Neuron (in vitro differentiated cells): ENCODE measurements around the gene OR10G3.
"Not testable (repeated sequence)": the region's sequence is repeated elsewhere in the genome, so short reads cannot be mapped to it uniquely, and the experiment has no call there.

ENCODE experiments used
- H2AFZ ChIP-seq: one replicate; pipeline ENCODE4 v1.6.1; 2013; ENCODE audit warnings: low read depth, mild to moderate bottlenecking, inconsistent platforms, low read length, moderate library complexity
- H3K27me3 ChIP-seq: one replicate; pipeline ENCODE4 v1.6.1; 2013; ENCODE audit warnings: low read length; ENCODE audit not compliant: insufficient read depth
- H3K36me3 ChIP-seq: one replicate; pipeline ENCODE4 v1.6.1; 2013; ENCODE audit warnings: low read length; ENCODE audit not compliant: insufficient read depth
- H3K4me1 ChIP-seq: one replicate; pipeline ENCODE4 v1.6.1; 2013; ENCODE audit warnings: low read length; ENCODE audit not compliant: insufficient read depth
- H3K4me3 ChIP-seq: 2 replicates; pipeline ENCODE4 v1.5.1; 2013; ENCODE audit warnings: mild to moderate bottlenecking, low read length, moderate library complexity
- H3K9me3 ChIP-seq: one replicate; pipeline ENCODE4 v1.6.1; 2013; ENCODE audit warnings: low read length

The OR10G3 gene

DNA sequence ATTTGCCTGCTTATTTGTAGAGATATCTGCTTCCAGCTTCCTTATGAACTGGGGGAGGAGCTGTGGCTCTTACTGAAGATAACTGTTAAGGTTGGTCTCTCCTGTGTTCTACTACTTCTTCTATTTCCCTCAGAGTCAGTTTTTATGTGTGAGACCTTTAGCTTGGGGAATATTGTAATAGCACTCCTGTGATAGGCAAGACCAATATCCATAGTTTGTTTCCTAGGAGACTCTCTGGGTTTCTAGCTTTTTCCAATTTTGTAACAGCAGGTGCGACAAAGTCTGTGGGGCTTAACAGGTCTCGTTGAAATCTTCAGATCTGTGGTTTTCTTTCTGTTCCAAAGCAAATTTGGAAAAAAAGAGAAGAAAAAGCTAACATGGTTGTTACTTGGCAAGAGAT, at the start of gene OR10G3:
Gene OR10G3, minus strand, starts transcription at position 101 of the 400 bp plus-strand sequence. CDS start 9,332 bp downstream, outside the sequence.
- Histone ChIP-seq H3K36me3 (no peaks in the 10 kb centered on the region), H3K27me3 (peaks cover 3% of the 10 kb centered on the region), H3K9me3 (no peaks in the 10 kb centered on the region), H2AFZ (no peak within 1 kb of the TSS), H3K4me3 (no peak within 1 kb of the TSS), H3K4me1 (no peaks in the 10 kb centered on the region)

DNA sequence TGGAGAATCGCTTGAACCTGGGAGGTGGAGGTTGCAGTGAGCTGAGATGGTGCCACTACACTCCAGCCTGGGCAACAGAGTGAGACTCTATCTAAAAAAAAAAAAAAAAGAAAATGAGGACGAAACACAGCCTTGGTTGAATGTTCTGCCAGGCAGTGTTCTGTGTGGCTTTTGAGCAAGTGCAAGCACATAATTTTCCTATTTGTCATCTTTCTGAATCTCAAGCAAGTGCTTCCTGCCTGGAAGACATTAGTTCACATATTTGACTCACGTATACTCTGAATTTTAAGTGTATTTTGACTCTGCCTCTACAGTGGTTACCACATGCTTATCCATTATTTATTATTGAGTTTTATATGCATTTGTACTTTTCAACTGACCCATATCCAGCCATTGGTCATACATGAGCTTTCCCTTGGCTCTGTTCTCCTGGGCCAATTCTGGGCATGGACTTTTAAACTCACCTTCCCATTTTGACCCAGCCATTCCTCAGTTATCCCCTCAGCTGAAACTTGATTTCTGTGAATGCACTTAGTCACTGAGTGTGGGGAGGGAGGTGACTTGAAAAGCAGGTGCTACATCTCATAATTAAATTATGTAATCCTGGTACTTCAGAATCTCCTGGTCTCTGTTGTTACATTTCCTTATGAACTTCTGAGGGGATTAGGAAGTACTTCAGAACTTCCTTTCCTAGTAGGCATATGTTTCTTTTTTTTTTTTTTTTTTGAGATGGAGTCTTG, 46.8 kb upstream of the OR10G3 start:
- Histone ChIP-seq H3K9me3 (no peaks in the 10 kb centered on the region), H3K4me3 (no peak overlapping the region), H3K27me3 (no peaks in the 10 kb centered on the region), H3K4me1 (no peaks in the 10 kb centered on the region), H3K36me3 (no peaks in the 10 kb centered on the region), H2AFZ (no peak overlapping the region)

DNA sequence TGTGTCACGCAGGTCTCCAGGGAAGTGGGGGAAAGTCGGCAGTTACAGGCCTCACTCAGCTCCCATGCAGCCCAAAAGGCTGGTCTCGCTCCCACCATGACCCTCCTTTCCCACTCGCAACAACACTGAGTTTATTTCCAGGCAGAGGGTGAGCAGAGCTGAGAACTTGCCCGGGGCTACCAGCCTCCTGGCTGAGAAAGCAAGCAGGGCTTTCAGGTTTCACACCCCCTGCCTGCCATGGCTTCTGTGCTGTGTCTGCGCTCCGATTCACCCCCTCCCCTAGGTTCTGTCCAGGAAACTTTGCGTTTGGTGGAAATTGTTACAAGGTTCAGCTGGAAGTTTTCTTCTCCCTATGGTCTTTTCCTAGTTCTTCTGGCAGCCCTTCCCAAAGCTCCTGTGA, 37.7 kb upstream of the OR10G3 start:
- H3K36me3 ChIP-seq: no peaks in the 10 kb centered on the region
- no peaks in the 10 kb centered on the region for H3K9me3 ChIP-seq
- no peaks in the 10 kb centered on the region for H3K4me1 ChIP-seq
- H3K27me3 ChIP-seq: peaks cover 4% of the 10 kb centered on the region
- no peak overlapping the region for H3K4me3 ChIP-seq
- H2AFZ ChIP-seq: no peak overlapping the region

GRCh38 chr14:21614240-21614639, 34.4 kb upstream of the OR10G3 start:
- Histone ChIP-seq H3K36me3 (no peaks in the 10 kb centered on the region), H3K4me1 (no peaks in the 10 kb centered on the region), H3K27me3 (peaks cover 5% of the 10 kb centered on the region), H3K4me3 (no peak overlapping the region), H3K9me3 (no peaks in the 10 kb centered on the region), H2AFZ (no peak overlapping the region)

GRCh38 chr14:21612324-21612723, 32.4 kb upstream of the OR10G3 start:
- Histone ChIP-seq H3K4me3 (no peak overlapping the region), H3K9me3 (no peaks in the 10 kb centered on the region), H3K4me1 (no peaks in the 10 kb centered on the region), H2AFZ (no peak overlapping the region), H3K36me3 (no peaks in the 10 kb centered on the region), H3K27me3 (peaks cover 5% of the 10 kb centered on the region)

DNA sequence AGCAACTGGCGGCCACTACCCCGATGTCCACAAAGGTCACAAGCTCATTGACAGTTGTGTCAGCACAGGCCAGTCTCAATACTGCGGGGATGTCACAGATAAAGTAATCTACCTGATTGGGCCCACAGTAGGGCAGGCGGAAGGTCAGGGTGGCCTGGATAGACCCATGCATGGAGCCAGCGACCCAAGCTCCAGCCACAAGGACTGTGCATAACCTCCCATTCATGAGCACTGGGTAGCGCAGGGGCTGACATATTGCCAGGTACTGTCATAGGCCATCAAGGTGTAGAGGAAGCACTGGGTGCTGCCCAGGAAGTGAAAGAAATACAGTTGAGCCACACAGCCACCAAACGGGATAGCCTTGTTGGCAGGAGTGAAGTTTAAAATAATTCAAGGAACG, 22.3 kb upstream of the OR10G3 start:
- not testable (repeated sequence) for H3K4me3 ChIP-seq, H3K36me3 ChIP-seq, H2AFZ ChIP-seq, H3K9me3 ChIP-seq, H3K4me1 ChIP-seq, H3K27me3 ChIP-seq

DNA sequence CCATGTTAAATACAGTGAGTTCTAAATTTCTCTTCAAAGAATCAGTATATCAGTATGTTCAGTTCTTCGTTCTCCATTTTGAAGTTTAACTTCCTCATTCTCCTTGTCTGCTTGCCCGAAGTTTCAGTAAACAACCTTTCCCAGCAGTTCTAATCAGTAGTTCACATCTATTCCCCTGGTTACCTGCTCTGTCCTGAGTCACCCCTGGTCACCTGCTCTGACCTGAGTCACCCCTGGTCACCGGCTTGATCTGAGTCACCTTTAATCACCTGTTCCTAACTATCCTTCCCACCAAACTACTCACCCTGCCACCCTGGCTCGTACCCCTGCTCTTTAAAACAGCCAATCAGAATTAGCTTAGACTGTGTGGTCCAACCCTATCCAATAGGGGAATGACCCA, 9.4 kb upstream of the OR10G3 start:
- Histone ChIP-seq H3K36me3 (no peaks in the 10 kb centered on the region), H3K27me3 (no peaks in the 10 kb centered on the region), H3K9me3 (peaks cover 3% of the 10 kb centered on the region), H3K4me3 (no peak overlapping the region), H3K4me1 (no peaks in the 10 kb centered on the region), H2AFZ (no peak overlapping the region)

DNA sequence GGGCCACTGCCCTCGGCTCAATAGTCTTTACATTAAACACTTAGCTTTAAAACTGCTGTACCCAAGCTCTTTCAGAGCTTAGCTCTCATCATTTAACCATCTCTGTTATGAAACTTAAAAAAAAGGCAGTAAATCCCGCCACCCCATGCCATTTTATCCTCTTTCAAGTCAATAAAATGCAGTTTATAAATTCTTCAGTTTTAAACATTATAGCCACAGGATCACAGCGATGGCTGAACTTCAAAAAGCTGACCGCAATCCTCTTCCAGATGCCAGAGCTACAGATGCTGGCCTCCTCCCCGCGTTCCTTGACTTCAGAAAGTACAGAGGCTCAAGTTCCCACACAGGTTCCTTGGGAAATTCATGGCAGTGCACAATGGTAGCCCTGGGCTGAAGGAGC, 4.2 kb downstream of the OR10G3 start:
- Histone ChIP-seq H3K4me1 (no peaks in the 10 kb centered on the region), H3K4me3 (no peak overlapping the region), H3K9me3 (no peaks in the 10 kb centered on the region), H3K36me3 (no peaks in the 10 kb centered on the region), H2AFZ (no peak overlapping the region), H3K27me3 (peaks cover 3% of the 10 kb centered on the region)

DNA sequence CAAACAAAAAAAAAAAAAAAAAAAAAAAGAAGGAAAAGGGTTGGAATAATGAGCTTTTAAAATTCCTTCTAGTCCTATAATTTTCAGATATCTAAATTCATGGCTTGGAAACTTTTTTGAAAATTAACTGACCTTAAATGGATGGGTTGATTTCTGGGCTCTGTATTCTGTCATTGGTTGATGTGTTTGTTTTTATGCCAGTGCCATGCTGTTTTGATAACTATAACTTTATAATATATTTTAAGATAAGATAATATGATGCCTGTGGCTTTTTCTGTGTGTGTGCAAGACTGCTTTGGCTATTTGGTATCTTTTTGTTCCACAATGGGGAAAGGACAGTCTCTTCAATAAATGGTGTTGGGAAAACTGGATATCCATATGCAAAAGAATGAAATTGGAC, 7.3 kb downstream of the OR10G3 start:
- H3K4me3 ChIP-seq: no peak overlapping the region
- H3K27me3 ChIP-seq: peaks cover 3% of the 10 kb centered on the region
- H3K9me3 ChIP-seq: no peaks in the 10 kb centered on the region
- no peak overlapping the region for H2AFZ ChIP-seq
- no peaks in the 10 kb centered on the region for H3K36me3 ChIP-seq
- no peaks in the 10 kb centered on the region for H3K4me1 ChIP-seq

DNA sequence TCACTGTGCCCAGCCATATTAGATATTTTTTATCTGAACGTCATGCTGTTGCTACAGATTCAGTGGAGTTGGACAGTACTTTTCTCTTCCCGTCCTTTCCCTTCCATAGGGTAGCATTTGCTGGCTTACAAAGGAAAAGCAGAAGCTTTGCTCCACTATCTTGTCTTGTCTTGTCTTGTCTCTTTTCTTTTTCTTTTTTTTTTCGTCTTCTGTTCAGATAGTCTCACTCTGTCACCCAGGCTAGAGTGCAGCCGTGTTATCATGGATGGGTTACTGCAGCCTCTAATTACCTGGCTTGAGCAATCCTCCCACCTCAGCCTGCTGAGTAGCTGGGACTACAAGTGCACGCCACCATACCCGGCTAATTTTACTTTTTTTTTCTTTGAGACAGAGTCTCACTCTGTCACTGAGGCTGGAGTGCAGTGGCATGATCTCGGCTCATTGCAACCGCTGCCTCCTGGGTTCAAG, 21.1 kb downstream of the OR10G3 start:
- H3K27me3 ChIP-seq: no peaks in the 10 kb centered on the region
- peaks cover 15% of the 10 kb centered on the region for H3K4me1 ChIP-seq
- no peaks in the 10 kb centered on the region for H3K36me3 ChIP-seq
- no peak overlapping the region for H2AFZ ChIP-seq
- no peak overlapping the region for H3K4me3 ChIP-seq
- no peaks in the 10 kb centered on the region for H3K9me3 ChIP-seq

- Histone ChIP-seq H3K36me3 (no peaks in the 10 kb centered on the region), H3K4me3 (peak overlapping the region; percentile 31), H2AFZ (peak overlapping the region; percentile 18), H3K27me3 (no peaks in the 10 kb centered on the region), H3K4me1 (peaks cover 15% of the 10 kb centered on the region), H3K9me3 (no peaks in the 10 kb centered on the region)
Observed at GRCh38 chr14:21557084-21557901, 22.6 kb downstream of the OR10G3 start.

GRCh38 chr14:21556378-21557083, 23.3 kb downstream of the OR10G3 start:
- no peak overlapping the region for H2AFZ ChIP-seq
- no peaks in the 10 kb centered on the region for H3K27me3 ChIP-seq
- no peaks in the 10 kb centered on the region for H3K36me3 ChIP-seq
- H3K4me3 ChIP-seq: no peak overlapping the region
- H3K4me1 ChIP-seq: peaks cover 15% of the 10 kb centered on the region
- no peaks in the 10 kb centered on the region for H3K9me3 ChIP-seq

DNA sequence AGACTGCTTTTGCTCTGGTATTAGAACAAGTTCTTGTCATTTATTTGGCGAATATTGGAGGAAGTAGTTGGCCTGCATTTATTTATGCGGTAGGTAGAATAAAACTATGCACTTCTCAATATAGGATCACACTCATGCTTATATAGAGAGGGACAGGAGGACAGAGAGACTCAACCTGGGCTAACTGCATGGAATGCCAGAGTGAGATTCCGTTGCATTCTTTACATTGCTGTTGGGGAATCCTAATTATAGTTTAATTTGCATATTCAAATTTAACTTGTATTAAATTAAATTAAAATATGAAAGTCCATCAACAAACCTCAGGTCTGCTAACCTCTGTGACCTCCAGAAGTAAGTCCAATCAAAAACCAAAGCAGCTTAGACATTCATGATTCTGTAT, 26.6 kb downstream of the OR10G3 start:
- H3K4me3 ChIP-seq: no peak overlapping the region
- no peaks in the 10 kb centered on the region for H3K9me3 ChIP-seq
- H3K27me3 ChIP-seq: no peaks in the 10 kb centered on the region
- H3K4me1 ChIP-seq: peaks cover 15% of the 10 kb centered on the region
- no peaks in the 10 kb centered on the region for H3K36me3 ChIP-seq
- no peak overlapping the region for H2AFZ ChIP-seq
